Right ventricle myocardium inferior (tissue), 1 donor: ENCODE results near the gene FILIP1L. TPM values are rescaled to one million over a fixed set of nuclear protein-coding genes. Genes with fewer than 3 reads are reported as not detected.

Experiments
- ATAC-seq: fragments of 200-7000 bp; cut with Tn5 transposase; one replicate; pipeline ENCODE4 v1.9.1; 2020; ENCODE audit warnings: mild to moderate bottlenecking, moderate library complexity
- DNase-seq: peaks from one replicate; pipeline ENCODE4 v3.0.0; 2021; ENCODE audit errors: missing footprints
- intact Hi-C: fragments of 100-400 bp; cut with DNase I; formaldehyde crosslinking; loops from one replicate; pipeline ENCODE4 v1.11.0; 2022
- total RNA-seq: library from RNA; stranded (reverse); fragmentation: NEBNext Ultra II Directional; extraction: Animal tissue kit (Norgen Biotek cat#: 25700); gene quantifications from one replicate; pipeline ENCODE4 v1.2.1, GENCODE V29; 2021
- donor health status: DM: no; HTN: yes; CAD: no; lungs with severe emphysema.

The FILIP1L gene
- total RNA-seq, 1 donor from 2014 or later = 41.3 TPM

GRCh38 chr3:99952306-99952705 is 162.0 kb downstream of the FILIP1L start:
- DNase-seq (no peak), ATAC-seq (no peak)
- intact Hi-C loops = no loop called here

DNA sequence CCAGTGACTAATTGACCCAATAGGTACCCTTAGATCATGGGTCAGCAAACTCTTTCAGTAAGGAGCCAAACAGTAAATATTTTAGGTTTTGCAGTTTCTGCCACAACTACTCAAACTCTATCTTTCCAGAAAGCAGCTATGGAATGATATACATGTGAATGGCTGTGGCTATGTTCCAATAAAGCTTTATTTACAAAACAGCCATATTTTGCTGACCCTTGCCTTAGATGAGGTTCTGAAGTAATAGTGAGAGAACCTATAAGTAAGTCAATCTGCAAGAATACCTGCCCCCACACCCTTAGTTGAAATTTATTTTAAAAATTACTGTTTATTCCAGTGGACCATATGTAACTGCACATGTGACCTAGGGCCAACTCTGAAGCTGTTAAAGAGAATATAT is 162.6 kb downstream of the FILIP1L start:
- ATAC-seq (no peak), DNase-seq (no peak)
- intact Hi-C loops = no loop called here

GRCh38 chr3:99950921-99951320 is 163.4 kb downstream of the FILIP1L start:
- DNase-seq (no peak), ATAC-seq (no peak)
- intact Hi-C loops = no loop called here

- DNase-seq (no peak), ATAC-seq (no peak)
- intact Hi-C loops = no loop called here
Measured at GRCh38 chr3:99949956-99950670, 164.2 kb downstream of the FILIP1L start.

DNA sequence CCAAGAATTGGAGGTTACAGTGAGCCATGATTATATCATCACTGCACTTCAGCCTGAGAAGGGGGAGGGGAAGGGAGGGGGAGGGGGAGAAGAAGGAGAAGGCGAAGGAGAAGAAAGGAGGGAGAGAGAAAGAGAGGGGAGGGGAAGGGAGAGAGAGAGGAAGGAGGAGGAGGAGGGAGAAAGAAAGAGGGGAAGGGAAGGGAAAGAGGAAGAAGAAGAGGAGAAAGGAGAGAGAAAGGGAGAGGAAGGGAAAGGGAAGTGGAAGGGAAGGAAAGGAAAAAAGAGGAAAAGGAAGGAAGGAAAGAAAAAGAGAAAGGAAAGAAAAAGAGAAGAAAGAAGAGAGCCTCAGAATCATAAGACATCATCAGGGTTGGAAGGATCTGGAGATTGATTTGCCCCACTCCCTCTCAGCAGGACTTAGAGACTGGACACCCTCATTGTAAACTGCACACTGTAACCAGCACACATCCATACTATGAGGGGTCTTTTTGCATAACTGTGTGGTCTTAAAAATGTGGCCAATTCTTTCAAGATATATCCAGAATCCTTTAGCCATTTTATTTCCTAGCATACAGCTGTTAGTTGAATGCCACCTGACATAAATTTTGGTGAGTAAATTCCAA is 165.7 kb downstream of the FILIP1L start:
- ATAC-seq (no peak), DNase-seq (no peak)
- intact Hi-C loops = no loop called here

DNA sequence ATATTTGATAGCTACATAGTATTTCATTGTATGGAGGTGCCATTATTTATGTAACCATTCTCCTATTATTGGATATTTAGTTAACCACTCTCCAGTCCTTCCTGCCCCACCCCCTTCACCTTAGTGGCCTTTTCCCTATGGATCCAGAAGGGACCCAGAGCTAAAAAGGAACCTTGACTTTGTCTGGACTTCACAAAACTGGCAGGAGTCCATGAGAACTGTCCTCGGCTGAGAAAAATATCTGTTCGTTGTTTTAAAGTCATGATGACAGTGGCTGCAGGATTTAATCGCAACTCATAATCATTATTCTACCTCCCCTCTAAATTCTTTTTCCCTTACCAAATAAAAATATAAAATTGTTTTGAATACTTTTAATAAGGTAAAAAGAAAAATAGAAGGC is 166.9 kb downstream of the FILIP1L start:
- ATAC-seq (no peak), DNase-seq (no peak)
- intact Hi-C loops = no loop called here

- peak; percentile 59 for ATAC-seq
- intact Hi-C loops = no loop called here
- DNase-seq = no peak
Measured at GRCh38 chr3:99945328-99945995, 168.8 kb downstream of the FILIP1L start.

GRCh38 chr3:99943931-99944761 is 170.2 kb downstream of the FILIP1L start:
- intact Hi-C loops = no loop called here
- DNase-seq = no peak
- ATAC-seq = peak; percentile 70

DNA sequence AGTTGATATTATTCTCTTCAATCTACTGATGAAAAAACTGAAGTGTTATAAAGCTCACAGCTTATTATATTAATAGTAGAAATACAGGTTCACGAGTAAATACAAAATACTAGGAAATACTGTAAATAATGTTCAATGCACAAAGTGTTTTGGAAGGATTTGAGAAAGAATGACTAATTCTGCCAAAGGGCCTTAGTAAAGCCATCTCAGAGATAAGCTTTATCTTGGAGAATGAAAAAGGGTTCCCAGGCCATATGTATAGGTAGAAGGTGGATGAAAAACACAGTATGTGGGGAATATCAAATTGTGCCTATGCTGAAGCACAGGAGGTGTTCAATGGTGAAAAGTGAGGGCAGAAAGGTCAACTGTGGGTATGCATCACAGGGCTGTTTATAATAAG is 173.1 kb downstream of the FILIP1L start:
- DNase-seq = no peak
- no peak for ATAC-seq
- intact Hi-C loops = no loop called here

- intact Hi-C loops = no loop called here
- no peak for DNase-seq
- ATAC-seq = no peak
Measured at GRCh38 chr3:99940350-99940749, 174.0 kb downstream of the FILIP1L start.

GRCh38 chr3:99939876-99940275 is 174.4 kb downstream of the FILIP1L start:
- intact Hi-C loops = loop anchor here (5.0 kb wide), 2 partner anchors 67 to 102 kb away; no protein-coding TSS in a partner anchor

GRCh38 chr3:99938270-99938911 is 175.9 kb downstream of the FILIP1L start:
- ATAC-seq = no peak
- no peak for DNase-seq
- intact Hi-C loops = loop anchor here (5.0 kb wide), 2 partner anchors 69 to 104 kb away; no protein-coding TSS in a partner anchor

More at GRCh38 chr3:99939876-99940275, 174.4 kb downstream of the FILIP1L start:
- DNase-seq = no peak
- ATAC-seq = no peak

GRCh38 chr3:99934975-99935797 is 179.1 kb downstream of the FILIP1L start:
- DNase-seq (no peak), ATAC-seq (peak; percentile 72)
- intact Hi-C loops = loop anchor here (5.0 kb wide), 3 partner anchors 72 to 322 kb away; no protein-coding TSS in a partner anchor

DNA sequence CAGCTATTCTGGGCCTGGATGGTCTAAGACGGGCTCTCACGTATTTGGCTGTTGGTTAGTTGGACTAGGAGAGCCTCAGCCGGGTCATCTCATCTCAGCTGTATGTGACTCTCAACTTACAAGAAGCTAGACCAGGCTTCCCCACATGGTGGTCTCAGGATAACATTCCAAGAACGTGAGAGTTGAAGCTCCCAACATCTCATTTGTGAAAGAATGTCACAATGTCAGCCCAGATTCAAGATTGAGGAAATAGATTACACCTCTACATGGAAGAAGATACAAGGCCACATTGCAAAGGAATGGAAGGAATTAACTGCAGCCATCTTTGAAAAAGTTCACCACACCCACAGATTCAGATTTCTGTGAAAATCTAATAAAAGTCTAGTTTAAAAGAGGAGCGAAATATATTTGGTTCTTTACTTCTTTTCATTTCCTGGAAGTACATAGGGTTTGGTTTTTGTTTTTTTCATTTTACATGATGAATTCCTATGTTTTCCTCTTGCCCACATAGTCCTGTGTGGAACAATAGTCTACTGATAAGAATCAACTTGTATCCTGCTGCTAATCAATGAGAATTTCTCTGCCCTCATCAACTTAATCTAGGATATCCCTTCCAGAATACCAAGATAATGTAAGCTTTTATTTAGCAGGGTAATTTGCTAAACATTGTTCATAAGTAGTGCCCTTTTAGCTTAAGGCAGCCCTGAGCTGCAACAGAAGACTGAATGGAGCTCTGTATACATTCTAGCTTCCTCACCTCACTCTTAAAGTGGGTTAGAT is 180.1 kb downstream of the FILIP1L start:
- ATAC-seq (no peak), DNase-seq (no peak)
- intact Hi-C loops = loop anchor here (5.0 kb wide), 1 partner anchor 323 kb away; no protein-coding TSS in a partner anchor

DNA sequence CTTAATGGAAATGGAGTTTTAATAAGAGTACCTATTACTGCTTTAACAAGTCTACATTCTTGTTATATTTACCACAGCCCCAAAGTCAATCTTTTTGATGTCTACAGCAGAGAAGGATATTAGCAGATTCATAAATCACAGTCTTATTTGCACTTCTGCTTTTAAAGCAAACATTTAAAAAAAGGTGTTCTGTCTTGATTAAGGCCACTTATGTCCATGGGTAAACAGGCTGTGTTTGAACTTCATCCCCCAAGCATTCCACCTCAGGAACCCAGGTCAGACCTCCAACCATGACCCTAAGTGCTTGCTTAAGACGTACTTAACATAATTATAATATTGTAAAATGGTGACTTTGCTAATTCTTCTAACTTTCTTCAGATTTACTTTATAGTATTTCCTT is 183.2 kb downstream of the FILIP1L start:
- intact Hi-C loops = loop anchor here (5.0 kb wide), 1 partner anchor 326 kb away; no protein-coding TSS in a partner anchor
- ATAC-seq (no peak), DNase-seq (no peak)

- DNase-seq = no peak
- intact Hi-C loops = loop anchor here (5.0 kb wide), 1 partner anchor 328 kb away; no protein-coding TSS in a partner anchor
- ATAC-seq = peak; percentile 28
Measured at GRCh38 chr3:99929745-99930139, 184.6 kb downstream of the FILIP1L start.
